Naive B cell (primary cell): ENCODE data around the gene CHRNE. TPM values are rescaled to one million over a fixed set of nuclear protein-coding genes. Genes with fewer than 3 reads are reported as not detected.
"Not testable (repeated sequence)": the region's sequence is repeated elsewhere in the genome, so short reads cannot be mapped to it uniquely, and the experiment has no call there.

Experiments used
- ATAC-seq, 2 donors: fragments of 150-1000 bp; cut with Tn5 transposase; 2 replicates each; pipeline ENCODE4 v1.10.0; 2021; ENCODE audit warnings: low read depth in 2 of 2, mild to moderate bottlenecking in 2 of 2, moderate library complexity in 2 of 2
- DNase-seq: peaks from one replicate; pipeline ENCODE4 v3.0.0; 2022
- H3K27ac Mint-ChIP-seq, 6 donors: one replicate each; pipeline ENCODE4 v1.8.0; 2020 to 2022; ENCODE audit warnings: mild to moderate bottlenecking in 6 of 6, mixed read lengths in 6 of 6, moderate library complexity in 5 of 6, inconsistent platforms in 2 of 6
- H3K27me3 Mint-ChIP-seq, 3 donors: one replicate each; pipeline ENCODE4 v1.8.0; 2021 to 2022; ENCODE audit warnings: mixed read lengths in 3 of 3, mild to moderate bottlenecking in 1 of 3
- H3K36me3 Mint-ChIP-seq, 2 donors: one replicate each; pipeline ENCODE4 v1.8.0; 2020 to 2022; ENCODE audit warnings: mixed read lengths in 2 of 2, inconsistent platforms in 1 of 2, mild to moderate bottlenecking in 1 of 2
- H3K4me1 Mint-ChIP-seq, 3 donors: one replicate each; pipeline ENCODE4 v1.8.0; 2020 to 2022; ENCODE audit warnings: mixed read lengths in 3 of 3, inconsistent platforms in 1 of 3, mild to moderate bottlenecking in 1 of 3, moderate library complexity in 1 of 3
- H3K4me3 Mint-ChIP-seq, 8 donors: one replicate each; pipeline ENCODE4 v1.8.0; 2020 to 2022; ENCODE audit warnings: mild to moderate bottlenecking in 8 of 8, mixed read lengths in 8 of 8, moderate library complexity in 8 of 8, inconsistent platforms in 2 of 8
- H3K9me3 Mint-ChIP-seq, 7 donors: one replicate each; pipeline ENCODE4 v1.8.0; 2020 to 2022; ENCODE audit warnings: mixed read lengths in 7 of 7, mild to moderate bottlenecking in 5 of 7, inconsistent platforms in 2 of 7, moderate library complexity in 1 of 7
- polyA plus RNA-seq, 6 donors: library from polyadenylated mRNA; unstranded; fragments of 300-500 nt; fragmentation: Illumina TruSeq; gene quantifications; one replicate each; pipeline ENCODE4 v1.2.3, GENCODE V29; 2021; ENCODE audit warnings: low read depth in 6 of 6

CHRNE gene
- polyA plus RNA-seq, 6 donors from 2014 or later, result 0.18 to 0.59 (median 0.37) TPM; not detected in 1

DNA sequence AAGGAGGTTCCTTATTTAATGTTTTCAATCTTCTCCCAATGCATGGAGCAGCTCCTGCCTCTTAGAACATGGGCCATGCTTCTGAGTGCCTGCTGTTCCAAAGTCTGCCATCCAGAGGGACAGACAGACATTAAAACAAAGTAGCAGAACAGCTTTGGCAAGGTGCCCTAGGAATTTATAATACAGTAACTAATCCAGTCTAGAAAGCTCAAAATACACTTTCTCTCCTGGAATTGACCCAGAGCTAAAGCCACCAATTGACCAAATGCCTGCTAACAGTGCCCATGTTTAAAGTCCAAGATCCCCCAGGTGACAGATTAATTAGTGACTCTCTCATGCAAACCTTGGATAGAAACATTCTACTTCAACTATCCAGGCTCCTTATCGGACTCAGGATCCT lies 11.1 kb upstream of the CHRNE start:
- Mint-ChIP-seq H3K36me3 (no peaks in the 10 kb centered on the region), H3K27ac (no peak overlapping the region), H3K4me3 (no peak overlapping the region), H3K4me1 (peaks cover 0 to 2% (median 0%) of the 10 kb centered on the region in 3 donors), H3K27me3 (peaks cover 0 to 9% (median 8%) of the 10 kb centered on the region in 3 donors), H3K9me3 (peaks cover 0 to 2% (median 0%) of the 10 kb centered on the region in 7 donors)
- DNase-seq (no peak), ATAC-seq (no peak)

DNA sequence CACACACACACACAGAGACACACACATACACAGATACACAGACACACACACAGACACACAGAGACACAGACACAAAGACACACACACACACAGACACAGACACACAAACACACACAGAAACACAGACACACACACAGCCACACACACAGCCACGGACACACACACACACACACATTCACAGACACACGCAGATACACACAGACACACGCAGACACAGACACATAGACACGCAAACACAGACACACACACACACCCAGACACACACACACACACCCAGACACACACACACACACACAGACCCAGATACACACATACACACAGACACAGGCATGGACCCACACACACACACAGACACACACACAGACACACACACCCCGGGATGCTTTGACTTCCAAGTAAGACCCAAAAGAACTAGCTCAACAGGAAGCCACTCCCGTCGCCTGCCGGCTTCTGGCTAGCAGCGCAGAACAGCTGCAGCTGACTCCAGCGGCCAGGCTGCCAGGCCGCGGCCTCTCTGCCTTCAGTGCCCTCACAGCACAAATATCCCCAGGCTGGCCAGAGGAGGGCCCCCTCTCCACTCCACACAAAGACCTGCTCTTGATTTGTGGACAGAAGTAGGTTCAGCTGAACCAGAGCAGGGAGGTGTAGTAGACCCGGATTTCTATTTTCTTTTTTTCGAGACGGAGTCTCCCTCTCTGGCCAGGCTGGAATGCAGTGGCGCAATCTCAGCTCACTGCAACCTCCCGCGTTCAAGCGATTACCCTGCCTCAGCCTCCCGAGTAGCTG lies 6.0 kb upstream of the CHRNE start:
- ATAC-seq (peak; percentile 97 to 99), DNase-seq (peak; percentile 77)
- H3K36me3 Mint-ChIP-seq, result no peaks in the 10 kb centered on the region
- H3K4me3 Mint-ChIP-seq, result no peak overlapping the region
- peaks cover 0 to 2% (median 0%) of the 10 kb centered on the region in 7 donors for H3K9me3 Mint-ChIP-seq
- H3K4me1 Mint-ChIP-seq, result peaks cover 0 to 4% (median 2%) of the 10 kb centered on the region in 3 donors
- peaks cover 9 to 16% (median 15%) of the 10 kb centered on the region in 3 donors for H3K27me3 Mint-ChIP-seq
- H3K27ac Mint-ChIP-seq, result no peak overlapping the region

GRCh38 chr17:4908301-4908700 lies 5.4 kb upstream of the CHRNE start:
- Mint-ChIP-seq H3K4me1 (peaks cover 6 to 8% (median 6%) of the 10 kb centered on the region in 3 donors), H3K36me3 (no peaks in the 10 kb centered on the region), H3K27me3 (peaks cover 14 to 16% (median 15%) of the 10 kb centered on the region in 3 donors), H3K4me3 (no peak overlapping the region), H3K9me3 (peaks cover 0 to 2% (median 0%) of the 10 kb centered on the region in 7 donors), H3K27ac (no peak overlapping the region)
- DNase-seq, result no peak
- no peak for ATAC-seq

DNA sequence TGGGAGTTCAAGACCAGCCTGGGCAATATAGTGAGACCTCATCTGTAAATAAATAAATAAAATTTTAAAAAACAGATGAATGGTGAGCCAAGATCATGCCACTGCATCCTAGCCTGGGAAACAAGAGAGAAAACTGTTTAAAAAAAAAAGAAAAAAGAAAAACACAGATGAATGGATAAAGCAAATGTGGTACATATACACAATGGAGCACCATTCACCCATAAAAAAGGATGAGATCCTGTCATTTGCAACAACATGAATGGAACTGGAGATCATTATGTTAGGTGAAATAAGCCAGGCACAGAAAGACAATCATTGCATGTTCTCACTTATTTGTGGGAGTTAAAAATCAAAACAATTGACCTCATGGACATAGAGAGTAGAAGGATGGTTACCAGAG lies 3.7 kb upstream of the CHRNE start:
- H3K36me3 Mint-ChIP-seq, H3K4me3 Mint-ChIP-seq, H3K9me3 Mint-ChIP-seq, H3K27ac Mint-ChIP-seq, DNase-seq, ATAC-seq: not testable (repeated sequence)
- Mint-ChIP-seq H3K27me3 (peaks cover 15 to 19% (median 16%) of the 10 kb centered on the region in 3 donors), H3K4me1 (peaks cover 15 to 22% (median 20%) of the 10 kb centered on the region in 3 donors)

DNA sequence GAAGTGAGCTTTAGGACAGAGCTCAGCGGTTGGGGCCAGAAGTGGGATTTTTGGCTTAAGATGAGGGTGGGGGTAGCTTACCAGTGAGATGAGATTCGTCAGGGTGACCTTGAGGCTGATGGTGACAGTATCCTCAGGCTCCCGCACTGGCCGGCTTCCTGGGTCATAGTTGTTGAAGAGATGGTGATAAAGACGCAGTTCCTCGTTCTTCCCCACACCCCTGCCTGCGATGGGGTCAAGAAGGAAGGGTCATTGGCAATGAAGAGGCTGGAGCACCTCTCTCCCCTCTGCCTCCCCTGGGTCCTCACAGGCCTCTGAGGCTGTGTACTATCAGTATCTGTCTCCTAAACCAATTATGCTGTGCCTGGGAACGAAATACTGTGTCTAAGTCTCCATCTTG lies 358 bp downstream of the CHRNE start:
- Mint-ChIP-seq H3K4me1 (peaks cover 33 to 46% (median 38%) of the 10 kb centered on the region in 3 donors), H3K27ac (peak overlapping the region; percentile 57 to 98 (median 84)), H3K36me3 (peaks cover 0 to under 1% of the 10 kb centered on the region in 2 donors), H3K4me3 (peak overlapping the region in 6 of 8 donors; percentile 7 to 88 (median 68)), H3K9me3 (no peaks in the 10 kb centered on the region), H3K27me3 (peaks cover 7 to 25% (median 23%) of the 10 kb centered on the region in 3 donors)
- ATAC-seq (no peak), DNase-seq (no peak)

GRCh38 chr17:4901648-4902344 lies 1.1 kb downstream of the CHRNE start:
- Mint-ChIP-seq H3K9me3 (no peaks in the 10 kb centered on the region), H3K4me1 (peaks cover 33 to 46% (median 38%) of the 10 kb centered on the region in 3 donors), H3K36me3 (peaks cover 0 to 8% of the 10 kb centered on the region in 2 donors), H3K27ac (peak overlapping the region; percentile 75 to 98 (median 90)), H3K27me3 (peaks cover 7 to 25% (median 23%) of the 10 kb centered on the region in 3 donors), H3K4me3 (peak overlapping the region in 7 of 8 donors; percentile 78 to 95 (median 89))
- ATAC-seq, result peak in 1 of 2 donors; percentile 34
- DNase-seq, result peak; percentile 24

- DNase-seq (no peak), ATAC-seq (peak in 1 of 2 donors; percentile 1)
- H3K27ac Mint-ChIP-seq, result peak overlapping the region; percentile 87 to 98 (median 94)
- peaks cover 7 to 24% (median 23%) of the 10 kb centered on the region in 3 donors for H3K27me3 Mint-ChIP-seq
- peaks cover 0 to 11% of the 10 kb centered on the region in 2 donors for H3K36me3 Mint-ChIP-seq
- no peaks in the 10 kb centered on the region for H3K9me3 Mint-ChIP-seq
- H3K4me1 Mint-ChIP-seq, result peaks cover 33 to 46% (median 38%) of the 10 kb centered on the region in 3 donors
- peak overlapping the region; percentile 77 to 95 (median 88) for H3K4me3 Mint-ChIP-seq
These were observed 1.7 kb downstream of the CHRNE start for GRCh38 chr17:4901108-4901647.

- DNase-seq, result peak; percentile 73
- Mint-ChIP-seq H3K4me1 (peaks cover 30 to 46% (median 38%) of the 10 kb centered on the region in 3 donors), H3K27ac (peak overlapping the region; percentile 93 to 99 (median 98)), H3K36me3 (peaks cover 0 to 18% of the 10 kb centered on the region in 2 donors), H3K9me3 (no peaks in the 10 kb centered on the region), H3K27me3 (peaks cover 0 to 20% (median 18%) of the 10 kb centered on the region in 3 donors), H3K4me3 (peak overlapping the region; percentile 77 to 95 (median 92))
- ATAC-seq, result peak; percentile 52 to 60
These were observed 2.4 kb downstream of the CHRNE start for GRCh38 chr17:4900231-4901107.

DNA sequence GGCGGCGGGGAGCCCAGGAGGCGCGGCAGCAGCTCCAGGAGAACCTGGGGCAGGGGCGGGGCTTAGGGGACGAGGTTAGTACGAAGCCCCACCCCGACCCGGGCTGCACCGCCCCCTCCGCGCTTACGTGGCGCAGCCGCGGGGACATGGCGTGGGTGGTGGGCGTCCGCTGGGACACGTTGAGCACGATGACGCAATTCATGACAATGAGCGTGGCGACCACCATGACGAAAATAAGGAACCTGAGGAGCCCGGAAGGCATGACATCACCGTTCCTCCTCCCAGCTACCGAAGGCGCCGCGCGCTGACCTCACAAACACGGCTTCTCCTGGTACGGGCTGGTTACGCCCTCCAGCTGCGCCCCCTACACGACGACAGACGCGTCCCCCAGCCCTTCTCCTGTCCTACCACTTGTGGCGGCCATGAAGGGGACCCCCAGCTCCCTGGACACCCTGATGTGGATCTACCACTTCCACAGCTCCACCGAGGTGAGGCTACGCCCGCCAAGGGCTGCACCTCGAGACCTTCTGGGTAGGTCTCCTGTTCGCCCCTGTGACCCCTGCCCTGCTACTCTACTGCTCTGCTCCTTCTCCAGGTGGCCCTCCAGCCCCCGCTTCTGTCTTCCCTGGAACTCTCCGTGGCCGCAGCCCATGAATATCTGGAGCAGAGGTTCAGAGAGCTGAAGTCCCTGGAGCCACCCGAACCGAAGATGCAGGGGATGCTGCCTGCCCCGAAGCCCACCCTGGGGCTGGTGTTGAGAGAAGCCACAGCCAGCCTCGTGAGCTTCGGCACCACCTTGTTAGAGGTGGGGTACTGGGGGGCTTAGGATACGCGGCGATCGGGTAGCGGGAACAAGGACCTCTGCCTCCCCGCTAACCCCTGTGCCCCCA lies 3.3 kb downstream of the CHRNE start, which contains the start of gene C17orf107:
Gene C17orf107, plus strand, starts transcription at position 196 of the 890 bp plus-strand sequence. Its CDS starts 227 bp downstream, at position 423.
- Mint-ChIP-seq H3K36me3 (peaks cover 0 to 21% of the 10 kb centered on the region in 2 donors), H3K4me3 (peak within 1 kb of the TSS; percentile 77 to 95 (median 94))

DNA sequence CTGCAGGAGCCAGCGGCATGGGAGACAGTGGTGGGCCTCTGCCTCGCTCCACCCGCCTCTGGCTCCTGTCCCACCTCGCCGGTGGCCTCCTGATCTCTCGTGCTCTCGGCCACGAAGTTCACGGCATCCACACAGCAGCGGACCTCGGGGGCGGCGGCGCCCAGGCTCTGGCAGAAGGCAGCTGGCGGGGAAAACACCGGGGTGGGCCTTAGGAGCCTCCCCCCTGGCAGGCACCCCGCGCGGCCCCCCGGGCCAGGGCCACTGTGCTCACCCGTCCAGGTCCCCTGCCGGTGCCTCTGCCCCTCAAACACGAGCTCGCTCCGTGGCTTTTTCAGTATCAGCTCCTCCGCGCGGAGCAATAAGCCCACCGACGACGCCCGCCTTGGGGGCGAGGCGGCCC lies 4.0 kb downstream of the CHRNE start:
- H3K4me3 Mint-ChIP-seq, result peak overlapping the region; percentile 77 to 95 (median 87)
- peaks cover 0 to 18% (median 15%) of the 10 kb centered on the region in 3 donors for H3K27me3 Mint-ChIP-seq
- peaks cover 30 to 46% (median 38%) of the 10 kb centered on the region in 3 donors for H3K4me1 Mint-ChIP-seq
- peak overlapping the region in 4 of 6 donors; percentile 60 to 98 (median 95) for H3K27ac Mint-ChIP-seq
- peaks cover 0 to 21% of the 10 kb centered on the region in 2 donors for H3K36me3 Mint-ChIP-seq
- DNase-seq, result no peak
- ATAC-seq, result no peak
- H3K9me3 Mint-ChIP-seq, result no peaks in the 10 kb centered on the region

More for the DNA sequence above, 3.3 kb downstream of the CHRNE start, which contains the start of gene C17orf107:
- DNase-seq (peak; percentile 97), ATAC-seq (peak; percentile 63 to 75)
- H3K4me1 Mint-ChIP-seq, result peaks cover 30 to 46% (median 38%) of the 10 kb centered on the region in 3 donors
- no peaks in the 10 kb centered on the region for H3K9me3 Mint-ChIP-seq
- H3K27ac Mint-ChIP-seq, result peak within 1 kb of the TSS; percentile 97 to 99 (median 98)
- peaks cover 0 to 18% (median 15%) of the 10 kb centered on the region in 3 donors for H3K27me3 Mint-ChIP-seq

- peak overlapping the region; percentile 56 to 93 (median 74) for H3K27ac Mint-ChIP-seq
- peaks cover 0 to 18% (median 10%) of the 10 kb centered on the region in 3 donors for H3K27me3 Mint-ChIP-seq
- peaks cover 25 to 41% (median 35%) of the 10 kb centered on the region in 3 donors for H3K4me1 Mint-ChIP-seq
- H3K9me3 Mint-ChIP-seq, result peaks cover 0 to 2% (median 0%) of the 10 kb centered on the region in 7 donors
- peak overlapping the region; percentile 77 to 92 (median 80) for H3K4me3 Mint-ChIP-seq
- no peak for ATAC-seq
- no peak for DNase-seq
- peaks cover 0 to 21% of the 10 kb centered on the region in 2 donors for H3K36me3 Mint-ChIP-seq
These were observed 4.5 kb downstream of the CHRNE start for GRCh38 chr17:4898351-4898750.
